Left lung (tissue), 10 donors: Measurements from ENCODE around the gene RXRA. TPM values are rescaled to one million over a fixed set of nuclear protein-coding genes. Genes with fewer than 3 reads are reported as not detected.

Source experiments
- ATAC-seq: fragments of 200-7000 bp; cut with Tn5 transposase; one replicate; pipeline ENCODE4 v1.9.1; 2020; ENCODE audit warnings: moderate library complexity
- DNase-seq, 4 donors: peaks; one replicate each; pipeline ENCODE4 v3.0.0-alpha.2; 2013 to 2020
- H3K27ac ChIP-seq, 2 donors: fragments of 200-600 bp; sonication (generic) in 1 of 2; one replicate each; pipeline versions ENCODE4 v1.5.0 to v1.8.0; 2020 to 2021
- H3K27me3 ChIP-seq, 2 donors: fragments of 200-600 bp; sonication (generic) in 1 of 2; one replicate each; pipeline versions ENCODE4 v1.5.0 to v1.8.0; 2020 to 2021
- H3K36me3 ChIP-seq, 2 donors: fragments of 200-600 bp; sonication (generic) in 1 of 2; one replicate each; pipeline versions ENCODE4 v1.5.0 to v1.8.0; 2020 to 2021
- H3K4me1 ChIP-seq, 2 donors: fragments of 200-600 bp; one replicate each; pipeline ENCODE4 v1.8.0; 2021
- H3K4me3 ChIP-seq, 2 donors: fragments of 200-600 bp; sonication (generic) in 1 of 2; one replicate each; pipeline versions ENCODE4 v1.5.0 to v1.8.0; 2020 to 2021; ENCODE audit warnings: mild to moderate bottlenecking in 1 of 2
- H3K9me3 ChIP-seq, 2 donors: fragments of 200-600 bp; sonication (generic) in 1 of 2; one replicate each; pipeline versions ENCODE4 v1.5.0 to v1.8.0; 2020 to 2021
- intact Hi-C, 2 donors: fragments of 100-400 bp; cut with DNase I; formaldehyde crosslinking; loops; one replicate each; pipeline versions ENCODE4 v1.11.2 to v1.14.2; 2022
- polyA plus RNA-seq, 6 donors: library from polyadenylated mRNA; unstranded; fragments of 120-200 nt; gene quantifications; one replicate each; pipeline ENCODE4 v1.2.1, GENCODE V29; 2013; ENCODE audit not compliant: insufficient read length in 6 of 6
- total RNA-seq, 2 donors: library from RNA; stranded (reverse); fragmentation: NEBNext Ultra II Directional; extraction: Animal tissue kit (Norgen Biotek cat#: 25700); gene quantifications; one replicate each; pipeline ENCODE4 v1.2.1, GENCODE V29; 2021
- TF ChIP-seq, protein P1 (sequence below), 2 donors: fragments of 200-600 bp; sonication (generic) in 1 of 2; IDR thresholded peaks; one replicate each; pipeline versions ENCODE4 v1.5.0 to v1.8.0; 2021; ENCODE audit warnings: antibody characterized with exemption in 2 of 2
- donor health status: DM: no; HTN: yes; CAD: no.
- donor health status: DM: no; HTN: no; CAD: no.

The RXRA gene
- total and polyA plus RNA-seq, 8 donors = 42.2 to 79.5 (median 55.7) TPM

DNA sequence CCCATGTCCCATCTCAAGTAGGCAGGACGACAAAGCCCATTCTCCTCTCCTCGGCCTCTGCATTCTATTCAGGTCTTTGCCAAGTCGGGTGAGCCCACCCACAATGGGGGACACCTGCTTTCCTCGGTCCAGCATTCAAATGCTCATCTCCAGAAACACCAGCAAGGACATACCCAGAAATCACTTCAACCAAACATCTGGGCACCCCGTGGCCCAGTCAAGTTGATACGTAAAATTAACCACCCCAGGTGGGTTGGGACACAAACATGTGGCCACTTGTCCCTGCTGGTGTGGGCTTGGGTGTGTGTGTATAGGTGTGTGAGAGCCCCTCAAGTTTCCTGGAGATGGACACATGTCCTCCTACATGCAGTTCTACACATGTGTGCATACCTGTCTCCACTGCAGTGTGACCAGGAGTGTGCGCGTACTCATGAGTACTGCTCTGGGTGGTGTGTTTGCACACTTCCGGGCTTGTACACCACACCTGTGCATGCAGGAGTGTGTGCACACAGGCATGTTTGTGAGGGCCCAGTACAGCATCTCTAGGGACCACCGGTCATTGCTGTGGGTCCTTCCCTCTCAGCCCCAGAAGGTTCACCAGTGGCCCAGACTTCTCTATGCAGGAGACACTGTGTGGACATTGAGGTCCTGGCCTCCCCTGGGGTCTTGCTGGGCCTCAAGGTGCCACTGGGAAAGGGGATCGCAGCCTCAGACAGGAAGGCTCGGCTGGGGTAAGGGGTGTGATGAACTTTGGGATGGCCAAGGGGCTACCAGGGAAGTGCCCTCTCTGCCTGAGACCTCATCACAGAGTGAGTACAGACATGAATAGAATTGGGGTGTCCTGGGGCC is 35.4 kb upstream of the RXRA start:
- H3K4me3 ChIP-seq = no peak overlapping the region
- intact Hi-C loops = no loop called here
- no peaks in the 10 kb centered on the region for H3K36me3 ChIP-seq
- H3K27me3 ChIP-seq = peaks cover 0 to 37% of the 10 kb centered on the region in 2 donors
- no peak for DNase-seq
- H3K27ac ChIP-seq = no peak overlapping the region
- ATAC-seq = no peak
- peaks cover 0 to 12% of the 10 kb centered on the region in 2 donors for H3K4me1 ChIP-seq
- no peaks in the 10 kb centered on the region for H3K9me3 ChIP-seq
- TF ChIP-seq, protein P1, sequence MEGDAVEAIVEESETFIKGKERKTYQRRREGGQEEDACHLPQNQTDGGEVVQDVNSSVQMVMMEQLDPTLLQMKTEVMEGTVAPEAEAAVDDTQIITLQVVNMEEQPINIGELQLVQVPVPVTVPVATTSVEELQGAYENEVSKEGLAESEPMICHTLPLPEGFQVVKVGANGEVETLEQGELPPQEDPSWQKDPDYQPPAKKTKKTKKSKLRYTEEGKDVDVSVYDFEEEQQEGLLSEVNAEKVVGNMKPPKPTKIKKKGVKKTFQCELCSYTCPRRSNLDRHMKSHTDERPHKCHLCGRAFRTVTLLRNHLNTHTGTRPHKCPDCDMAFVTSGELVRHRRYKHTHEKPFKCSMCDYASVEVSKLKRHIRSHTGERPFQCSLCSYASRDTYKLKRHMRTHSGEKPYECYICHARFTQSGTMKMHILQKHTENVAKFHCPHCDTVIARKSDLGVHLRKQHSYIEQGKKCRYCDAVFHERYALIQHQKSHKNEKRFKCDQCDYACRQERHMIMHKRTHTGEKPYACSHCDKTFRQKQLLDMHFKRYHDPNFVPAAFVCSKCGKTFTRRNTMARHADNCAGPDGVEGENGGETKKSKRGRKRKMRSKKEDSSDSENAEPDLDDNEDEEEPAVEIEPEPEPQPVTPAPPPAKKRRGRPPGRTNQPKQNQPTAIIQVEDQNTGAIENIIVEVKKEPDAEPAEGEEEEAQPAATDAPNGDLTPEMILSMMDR (IDR thresholded peaks at IDR 0.05) = no peak

DNA sequence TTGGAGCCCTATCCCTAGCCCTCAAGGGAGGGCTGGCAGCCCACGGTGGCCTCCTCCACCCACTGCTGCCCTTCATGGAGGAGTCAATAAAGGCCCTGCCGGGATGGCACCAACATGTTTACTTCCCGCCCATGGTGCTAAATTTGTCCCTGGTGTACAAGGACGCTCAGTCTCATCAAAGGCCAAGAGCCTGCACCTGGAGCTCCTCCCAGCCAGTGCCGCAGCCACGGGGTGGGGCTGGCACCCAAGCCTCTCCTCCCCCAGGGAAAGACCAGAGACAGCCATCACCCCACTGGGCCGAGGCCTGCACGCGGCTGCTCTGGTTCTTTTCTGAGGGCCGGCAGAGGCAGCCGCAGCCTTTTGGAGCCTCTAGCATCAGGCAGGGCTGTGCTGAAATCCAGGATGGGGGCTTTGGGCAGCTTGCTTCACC is 34.8 kb upstream of the RXRA start:
- ATAC-seq (no peak), DNase-seq (peak in 1 of 4 donors; percentile 43)
- Histone ChIP-seq H3K27ac (no peak overlapping the region), H3K4me3 (no peak overlapping the region), H3K4me1 (peaks cover 0 to 12% of the 10 kb centered on the region in 2 donors), H3K9me3 (no peaks in the 10 kb centered on the region), H3K27me3 (peaks cover 0 to 34% of the 10 kb centered on the region in 2 donors), H3K36me3 (no peaks in the 10 kb centered on the region)
- TF ChIP-seq, protein P1 (IDR thresholded peaks at IDR 0.05) = no peak
- intact Hi-C loops = no loop called here

DNA sequence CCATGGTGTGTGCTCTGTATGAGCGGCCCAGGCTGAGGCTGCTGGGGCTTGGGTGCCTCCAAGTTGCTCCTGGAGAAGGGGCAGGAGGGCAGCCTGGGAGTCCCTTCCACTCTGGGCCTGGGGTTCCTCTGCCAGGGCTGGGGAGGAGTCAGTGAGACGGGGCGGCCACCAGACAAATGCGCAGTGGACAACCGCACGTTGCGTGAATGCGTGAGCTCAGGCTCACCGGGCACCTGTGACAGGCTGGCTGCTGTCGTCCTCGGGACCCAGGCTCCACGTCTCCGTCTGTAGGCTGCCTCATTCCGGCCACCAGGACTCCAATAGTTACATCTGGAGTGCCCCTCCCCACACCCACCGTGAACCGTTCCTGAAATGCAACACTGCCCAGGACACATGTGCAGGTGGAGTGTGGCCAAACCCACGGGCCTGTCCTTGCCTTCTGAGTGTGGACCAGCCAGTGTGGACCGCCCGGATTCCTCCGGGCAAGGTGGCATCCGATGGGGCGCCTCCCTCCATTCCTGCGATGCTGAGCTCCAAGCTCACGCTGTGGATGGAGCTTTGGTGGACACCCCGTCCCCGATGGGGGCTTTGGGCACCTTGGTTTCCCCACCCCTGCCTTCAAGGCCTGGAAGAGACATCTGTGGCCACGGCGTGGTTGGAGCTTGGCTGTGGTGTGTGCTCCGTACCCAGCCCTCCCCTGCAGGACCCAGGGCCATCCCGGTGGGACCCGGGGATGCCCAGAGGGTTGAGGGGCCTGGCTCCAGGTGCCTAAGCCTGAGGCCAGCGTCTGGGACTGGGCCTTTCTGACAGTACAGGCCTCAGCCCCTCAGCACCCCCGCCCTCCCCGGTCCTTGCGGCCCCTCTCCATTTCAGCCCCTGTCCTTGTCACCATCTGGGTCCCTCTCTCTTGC is 34.0 kb upstream of the RXRA start:
- no peak for ATAC-seq
- Histone ChIP-seq H3K9me3 (no peaks in the 10 kb centered on the region), H3K4me1 (peaks cover 0 to 12% of the 10 kb centered on the region in 2 donors), H3K36me3 (no peaks in the 10 kb centered on the region), H3K27me3 (peaks cover 0 to 26% of the 10 kb centered on the region in 2 donors), H3K4me3 (no peak overlapping the region), H3K27ac (no peak overlapping the region)
- TF ChIP-seq, protein P1 (IDR thresholded peaks at IDR 0.05) = no peak
- intact Hi-C loops = no loop called here
- peak in 1 of 4 donors; percentile 73 for DNase-seq

DNA sequence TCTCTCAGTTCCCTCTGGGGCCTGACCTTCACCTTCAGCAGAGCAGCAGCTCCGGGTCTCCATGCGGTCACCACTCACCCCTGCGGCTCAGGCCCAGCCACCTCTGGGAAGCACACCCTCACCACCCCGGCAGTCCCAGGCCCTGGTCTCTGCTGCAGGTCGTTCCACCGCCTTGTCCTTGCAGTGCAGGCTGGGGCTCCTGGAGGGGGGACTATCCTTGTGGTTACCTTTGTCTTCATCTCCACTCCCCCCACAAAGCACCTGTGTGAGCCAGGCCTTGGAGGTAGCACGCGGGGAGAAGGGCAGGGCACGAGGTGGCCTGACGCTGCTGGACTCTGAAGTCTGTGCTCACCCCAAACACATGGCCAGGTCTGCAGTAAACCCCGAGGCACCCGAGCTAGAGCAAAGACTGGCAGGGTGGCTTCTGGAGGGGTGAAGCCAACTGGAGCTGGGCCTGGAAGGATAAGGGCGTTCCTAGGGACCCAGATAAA is 33.2 kb upstream of the RXRA start:
- no peak overlapping the region for H3K27ac ChIP-seq
- H3K4me1 ChIP-seq = peaks cover 0 to 12% of the 10 kb centered on the region in 2 donors
- H3K4me3 ChIP-seq = no peak overlapping the region
- peaks cover 0 to 18% of the 10 kb centered on the region in 2 donors for H3K27me3 ChIP-seq
- TF ChIP-seq, protein P1 (IDR thresholded peaks at IDR 0.05) = no peak
- no peaks in the 10 kb centered on the region for H3K36me3 ChIP-seq
- H3K9me3 ChIP-seq = no peaks in the 10 kb centered on the region
- intact Hi-C loops = no loop called here
- DNase-seq (peak in 1 of 4 donors; percentile 61), ATAC-seq (no peak)
